MG63 (cell line): ENCODE results near the gene IFITM1. TPM values are rescaled to one million over a fixed set of nuclear protein-coding genes. Genes with fewer than 3 reads are reported as not detected.
"Not testable (repeated sequence)": the region's sequence is repeated elsewhere in the genome, so short reads cannot be mapped to it uniquely, and the experiment has no call there.

Source experiments
- DNase-seq: peaks from one replicate; pipeline ENCODE4 v3.0.0-alpha.2; 2020
- H3K27me3 ChIP-seq: fragments of 250-450 bp; sonication (Bioruptor Pico); 2 replicates; pipeline ENCODE4 v1.5.1; 2020; ENCODE audit warnings: mild to moderate bottlenecking, moderate library complexity
- H3K36me3 ChIP-seq: fragments of 250-450 bp; sonication (Bioruptor Pico); 2 replicates; pipeline ENCODE4 v1.5.1; 2020; ENCODE audit warnings: mild to moderate bottlenecking, moderate library complexity
- H3K4me3 ChIP-seq: fragments of 250-450 bp; sonication (Bioruptor Pico); 2 replicates; pipeline ENCODE4 v1.5.1; 2020; ENCODE audit warnings: mild to moderate bottlenecking, moderate library complexity
- H3K9me3 ChIP-seq: fragments of 250-450 bp; sonication (Bioruptor Pico); 2 replicates; pipeline ENCODE4 v1.5.1; 2020; ENCODE audit warnings: mild to moderate bottlenecking, moderate library complexity
- total RNA-seq: library from RNA; depleted of rRNA; stranded (reverse); fragments of >200 nt; shearing (Covaris generic); gene quantifications from 2 replicates; pipeline ENCODE4 v1.2.3, GENCODE V29; 2014; ENCODE audit warnings: low replicate concordance

Gene IFITM1
- total RNA-seq, 1 experiment from 2014 or later: 62.6 TPM

DNA sequence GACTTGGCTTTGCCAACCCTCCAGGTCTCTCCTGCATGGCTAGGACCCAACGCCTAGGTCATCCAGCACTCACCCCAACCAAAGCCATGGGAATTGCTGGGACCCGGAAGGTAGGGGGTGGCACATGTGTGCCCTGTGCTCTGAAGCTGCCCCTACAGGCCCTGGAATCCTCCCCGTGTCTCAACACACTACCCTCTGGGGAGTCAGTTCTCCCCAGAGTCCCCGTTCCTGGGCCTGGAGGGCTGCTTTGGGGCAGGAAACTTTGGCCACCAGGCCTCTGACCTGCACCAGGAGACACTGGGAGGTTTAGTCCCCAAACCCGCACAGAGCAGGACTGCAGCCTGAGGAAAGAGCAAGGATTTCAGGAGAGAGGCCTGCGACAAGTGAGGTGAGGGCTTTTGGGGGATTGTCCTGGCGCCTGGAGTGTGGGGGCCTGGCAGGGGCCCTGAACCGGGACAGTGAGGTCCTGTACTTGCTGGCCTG is 495 bp upstream of the IFITM1 start:
- H3K9me3 ChIP-seq: no peaks in the 10 kb centered on the region
- H3K27me3 ChIP-seq: no peaks in the 10 kb centered on the region
- DNase-seq: no peak
- peak overlapping the region; percentile 59 for H3K4me3 ChIP-seq
- peaks cover 25% of the 10 kb centered on the region for H3K36me3 ChIP-seq

DNA sequence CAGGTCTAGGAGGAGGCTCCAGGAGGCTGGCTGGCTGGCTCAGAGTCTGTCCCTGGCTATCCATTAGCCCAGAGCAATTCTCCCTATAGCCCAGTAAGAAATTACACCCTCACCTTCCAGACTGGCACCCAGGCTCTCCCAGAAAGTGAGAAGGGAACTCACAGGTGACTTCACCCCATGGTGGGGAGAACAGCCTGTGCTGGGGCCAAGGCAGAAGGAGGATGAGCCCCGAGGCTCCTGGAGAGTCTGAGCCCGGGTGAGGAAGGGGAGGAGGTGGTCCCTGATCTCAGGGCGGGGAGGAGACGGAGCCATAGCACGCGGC is 675 bp downstream of the IFITM1 start:
- Histone ChIP-seq H3K36me3 (peaks cover 26% of the 10 kb centered on the region), H3K4me3 (peak overlapping the region; percentile 59)
- DNase-seq, H3K27me3 ChIP-seq, H3K9me3 ChIP-seq: not testable (repeated sequence)

DNA sequence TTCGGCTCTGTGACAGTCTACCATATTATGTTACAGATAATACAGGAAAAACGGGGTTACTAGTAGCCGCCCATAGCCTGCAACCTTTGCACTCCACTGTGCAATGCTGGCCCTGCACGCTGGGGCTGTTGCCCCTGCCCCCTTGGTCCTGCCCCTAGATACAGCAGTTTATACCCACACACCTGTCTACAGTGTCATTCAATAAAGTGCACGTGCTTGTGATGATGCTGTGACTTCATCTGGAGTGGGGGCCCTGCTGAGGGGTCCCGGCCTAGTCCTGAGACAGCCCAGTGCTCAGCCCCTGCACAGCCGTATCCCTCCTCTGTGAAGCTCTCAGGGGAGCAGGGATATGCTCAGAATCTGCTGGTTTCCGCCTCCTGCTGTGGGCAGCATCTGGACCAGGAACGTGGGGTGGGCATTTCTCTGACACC is 1.2 kb downstream of the IFITM1 start:
- H3K9me3 ChIP-seq: no peaks in the 10 kb centered on the region
- no peak for DNase-seq
- no peaks in the 10 kb centered on the region for H3K27me3 ChIP-seq
- H3K4me3 ChIP-seq: peak overlapping the region; percentile 59
- peaks cover 23% of the 10 kb centered on the region for H3K36me3 ChIP-seq

GRCh38 chr11:315516-315994 is 1.7 kb downstream of the IFITM1 start:
- Histone ChIP-seq H3K27me3 (no peaks in the 10 kb centered on the region), H3K36me3 (peaks cover 23% of the 10 kb centered on the region), H3K9me3 (no peaks in the 10 kb centered on the region), H3K4me3 (peak overlapping the region; percentile 59)
- DNase-seq: no peak

DNA sequence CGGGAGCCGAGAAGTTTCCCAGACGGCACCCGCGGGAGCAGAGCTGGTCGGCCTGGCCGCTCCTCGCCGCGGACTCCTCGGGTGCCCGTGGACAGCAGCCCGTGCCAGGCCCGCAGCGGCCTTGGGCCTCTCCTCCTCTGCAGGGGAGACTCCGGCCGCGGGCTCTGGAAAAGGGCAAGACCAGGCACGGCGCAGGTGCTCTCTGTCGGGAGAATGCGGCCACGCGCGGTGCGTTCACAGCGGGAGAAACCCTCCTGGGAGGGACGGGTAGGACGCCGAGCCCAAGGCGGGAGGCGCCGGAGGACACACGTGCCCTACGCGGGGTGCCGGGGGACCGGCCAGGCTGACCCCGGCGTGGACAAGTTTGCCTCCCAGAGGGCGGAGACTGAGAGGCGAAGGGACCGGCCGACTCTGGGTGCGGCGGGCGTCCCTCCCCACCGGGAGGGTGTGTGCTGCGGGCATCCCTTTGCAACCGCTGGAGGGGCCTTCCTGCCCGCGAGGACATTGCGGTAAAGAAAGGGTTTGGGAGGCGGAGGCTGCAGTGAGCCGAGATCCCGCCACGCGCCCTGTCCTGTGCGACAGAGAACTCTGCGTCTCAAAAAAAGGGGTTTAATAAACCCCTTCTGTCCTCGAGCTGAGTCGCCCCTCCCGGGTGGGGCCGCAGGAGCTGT is 2.3 kb downstream of the IFITM1 start:
- no peaks in the 10 kb centered on the region for H3K9me3 ChIP-seq
- DNase-seq: no peak
- H3K36me3 ChIP-seq: peaks cover 23% of the 10 kb centered on the region
- H3K4me3 ChIP-seq: peak overlapping the region; percentile 59
- H3K27me3 ChIP-seq: no peaks in the 10 kb centered on the region

GRCh38 chr11:316891-317301 is 3.1 kb downstream of the IFITM1 start:
- no peak for DNase-seq
- H3K4me3 ChIP-seq: peak overlapping the region; percentile 59; the same call in 1 of the 2 replicates
- peaks cover 23% of the 10 kb centered on the region for H3K36me3 ChIP-seq
- no peaks in the 10 kb centered on the region for H3K27me3 ChIP-seq
- no peaks in the 10 kb centered on the region for H3K9me3 ChIP-seq

GRCh38 chr11:317668-318404 is 4.0 kb downstream of the IFITM1 start:
- peak overlapping the region; percentile 15; the same call in 1 of the 2 replicates for H3K4me3 ChIP-seq
- not testable (repeated sequence) for H3K27me3 ChIP-seq, H3K9me3 ChIP-seq, DNase-seq
- peaks cover 23% of the 10 kb centered on the region for H3K36me3 ChIP-seq

DNA sequence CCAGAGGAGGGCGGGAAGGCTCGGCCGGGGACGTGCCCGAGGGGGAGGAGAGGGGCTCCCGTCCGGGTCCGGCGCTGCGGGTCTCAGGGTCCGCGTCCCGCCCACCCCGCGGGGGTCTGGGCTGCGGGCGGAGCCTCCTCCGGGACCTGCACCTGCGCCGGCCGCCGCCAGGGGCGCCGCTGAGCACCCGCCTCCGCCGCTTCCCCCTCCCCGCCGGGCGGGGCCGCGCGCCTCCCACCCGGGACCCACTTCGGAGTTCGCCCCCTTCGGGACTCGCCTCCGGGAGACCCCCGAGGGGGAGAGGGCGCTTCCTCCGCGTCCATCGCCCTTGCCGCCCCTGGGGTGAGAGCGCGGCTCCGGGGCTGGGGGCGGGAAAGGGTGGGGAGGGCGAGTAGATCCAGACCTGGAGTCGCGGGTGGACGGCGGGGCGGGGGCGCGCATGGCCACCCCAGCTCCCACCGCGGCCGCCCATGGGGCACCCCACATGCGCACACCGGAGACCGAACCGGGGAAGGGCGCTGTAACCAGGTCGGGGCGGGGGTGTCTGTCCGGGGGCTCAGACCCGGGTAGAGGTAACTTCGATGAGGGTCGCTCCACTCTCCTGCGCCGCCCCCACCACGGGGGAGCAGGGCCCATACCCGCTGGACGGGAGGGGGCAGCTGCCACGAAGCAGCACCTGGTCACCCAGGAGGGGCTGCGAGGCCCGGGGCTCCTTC is 4.7 kb downstream of the IFITM1 start:
- not testable (repeated sequence) for H3K27me3 ChIP-seq
- H3K36me3 ChIP-seq: peaks cover 23% of the 10 kb centered on the region

GRCh38 chr11:319121-319887 is 5.5 kb downstream of the IFITM1 start:
- H3K4me3 ChIP-seq: peak overlapping the region; percentile 63
- peaks cover 23% of the 10 kb centered on the region for H3K36me3 ChIP-seq
- H3K27me3 ChIP-seq, DNase-seq, H3K9me3 ChIP-seq: not testable (repeated sequence)

More for the DNA sequence above, 4.7 kb downstream of the IFITM1 start:
- not testable (repeated sequence) for H3K9me3 ChIP-seq, DNase-seq
- H3K4me3 ChIP-seq: peak overlapping the region; percentile 63

GRCh38 chr11:319888-320273 is 6.0 kb downstream of the IFITM1 start:
- not testable (repeated sequence) for H3K9me3 ChIP-seq, DNase-seq, H3K27me3 ChIP-seq
- peaks cover 20% of the 10 kb centered on the region for H3K36me3 ChIP-seq
- H3K4me3 ChIP-seq: peak overlapping the region; percentile 97

DNA sequence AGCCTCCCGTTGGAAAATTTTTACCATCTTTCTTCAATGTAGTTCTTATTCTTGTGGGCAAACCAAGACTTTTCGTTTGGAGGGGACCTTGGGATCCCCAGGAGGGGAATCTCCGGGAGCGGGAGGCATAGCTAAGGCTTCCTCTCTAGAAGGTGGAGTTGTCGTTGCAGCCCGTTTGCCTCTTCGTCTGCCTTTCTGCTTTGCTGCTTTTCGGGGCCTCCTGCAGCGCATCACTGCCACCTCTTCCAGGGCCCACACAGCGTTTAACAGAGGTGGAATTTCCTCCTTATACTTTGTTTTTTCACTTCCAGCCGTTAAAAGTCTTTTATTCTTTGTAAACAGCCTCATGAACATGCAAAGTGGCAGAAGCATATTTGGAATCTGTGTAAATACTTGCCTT is 10.3 kb downstream of the IFITM1 start:
- DNase-seq: no peak

DNA sequence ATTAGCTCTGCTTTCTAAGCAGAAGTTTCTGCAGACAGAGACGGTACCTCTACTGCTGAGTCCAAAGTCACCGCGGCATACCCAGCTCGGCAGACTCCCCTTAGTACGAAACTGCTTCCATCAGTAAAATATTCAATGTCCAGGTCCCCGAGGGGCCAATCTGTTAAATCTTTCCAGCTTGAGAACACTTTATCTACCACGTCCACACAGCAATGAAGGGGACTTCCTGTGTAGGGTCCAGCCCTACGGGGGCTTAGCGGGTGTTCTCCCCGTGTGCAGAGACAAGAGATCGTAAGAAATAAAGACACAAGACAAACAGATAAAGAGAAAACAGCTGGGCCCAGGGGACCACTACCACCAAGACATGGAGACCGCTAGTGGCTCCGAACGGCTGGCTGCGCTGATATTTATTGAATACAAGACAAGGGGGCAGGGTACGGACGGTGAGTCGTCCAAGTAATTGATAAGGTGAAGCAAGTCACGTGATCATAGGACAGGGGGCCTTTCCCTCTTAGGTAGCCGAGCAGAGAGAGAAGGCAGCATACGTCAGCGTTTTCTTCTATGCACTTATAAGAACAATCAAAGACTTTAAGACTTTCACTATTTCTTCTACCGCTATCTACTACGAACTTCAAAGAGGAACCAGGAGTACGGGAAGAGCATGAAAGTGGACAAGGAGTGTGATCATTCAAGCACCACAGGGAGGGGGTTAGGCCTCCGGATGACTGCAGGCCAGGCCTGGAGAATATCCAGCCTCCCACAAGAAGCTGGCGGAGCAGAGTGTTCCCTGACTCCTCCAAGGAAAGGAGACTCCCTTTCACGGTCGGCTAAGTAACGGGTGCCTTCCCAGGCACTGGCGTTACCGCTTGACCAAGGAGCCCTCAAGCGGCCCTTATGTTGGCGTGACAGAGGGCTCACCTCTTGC is 11.0 kb downstream of the IFITM1 start:
- not testable (repeated sequence) for H3K36me3 ChIP-seq, H3K4me3 ChIP-seq, H3K27me3 ChIP-seq, DNase-seq, H3K9me3 ChIP-seq

More for the DNA sequence above, 10.3 kb downstream of the IFITM1 start:
- Histone ChIP-seq H3K9me3 (no peaks in the 10 kb centered on the region), H3K36me3 (peaks cover 4% of the 10 kb centered on the region), H3K27me3 (no peaks in the 10 kb centered on the region), H3K4me3 (no peak overlapping the region)

DNA sequence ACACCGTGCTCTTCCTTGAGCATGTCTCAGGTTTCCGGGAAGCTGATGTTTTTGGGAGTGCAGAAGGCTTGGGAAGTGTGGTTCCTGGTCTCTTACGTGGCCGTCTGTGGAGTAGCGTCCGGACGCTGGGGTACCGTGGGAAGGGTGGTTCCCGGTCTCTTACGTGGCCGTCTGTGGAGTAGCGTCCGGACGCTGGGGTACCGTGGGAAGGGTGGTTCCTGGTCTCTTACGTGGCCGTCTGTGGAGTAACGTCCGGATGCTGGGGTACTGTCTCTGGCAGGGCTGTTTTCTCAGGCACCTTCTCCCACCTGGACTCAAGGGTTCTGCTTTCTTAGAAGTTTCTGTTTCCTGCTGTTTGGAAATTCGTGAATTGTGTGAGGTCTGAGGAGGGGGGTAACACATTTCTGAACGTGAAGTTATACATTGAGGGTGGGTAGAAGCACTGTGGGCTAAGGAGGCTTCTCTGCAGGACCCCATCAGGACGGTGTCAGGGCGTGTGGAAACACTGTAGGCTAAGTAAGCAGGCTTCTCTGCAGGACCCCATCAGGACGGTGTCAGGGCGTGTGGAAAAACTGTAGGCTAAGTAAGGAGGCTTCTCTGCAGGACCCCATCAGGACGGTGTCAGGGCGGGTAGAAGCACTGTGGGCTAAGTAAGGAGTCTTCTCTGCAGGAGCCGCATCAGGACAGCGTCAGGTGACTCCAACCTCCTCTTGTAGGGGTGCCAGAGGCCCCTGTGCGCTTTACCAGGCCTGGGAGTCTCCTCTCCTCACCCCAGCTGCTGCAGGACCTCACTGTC is 12.2 kb downstream of the IFITM1 start:
- Histone ChIP-seq H3K4me3 (no peak overlapping the region), H3K27me3 (no peaks in the 10 kb centered on the region), H3K36me3 (no peaks in the 10 kb centered on the region), H3K9me3 (no peaks in the 10 kb centered on the region)
- DNase-seq: no peak

DNA sequence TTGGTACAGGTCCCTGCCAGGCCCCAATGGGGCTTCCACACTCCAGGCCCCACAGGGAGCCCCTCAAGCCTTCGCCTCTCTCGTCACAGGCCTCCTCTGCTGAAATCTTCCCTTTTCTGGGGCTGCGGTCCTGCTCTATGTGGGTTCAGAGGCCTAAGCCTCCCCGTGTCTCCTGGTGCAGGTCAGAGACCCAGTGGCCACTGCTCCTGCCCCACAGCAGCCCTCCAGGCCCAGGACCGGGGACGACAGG is 12.7 kb downstream of the IFITM1 start:
- Histone ChIP-seq H3K36me3 (no peaks in the 10 kb centered on the region), H3K27me3 (no peaks in the 10 kb centered on the region), H3K9me3 (peaks cover 2% of the 10 kb centered on the region; the same call in 1 of the 2 replicates), H3K4me3 (no peak overlapping the region)
- DNase-seq: no peak
